Motor neuron (in vitro differentiated cells): ENCODE measurements around the gene ALOX15. TPM values are rescaled to one million over a fixed set of nuclear protein-coding genes. Genes with fewer than 3 reads are reported as not detected.
"Not testable (repeated sequence)": the region's sequence is repeated elsewhere in the genome, so short reads cannot be mapped to it uniquely, and the experiment has no call there.

Experiments
- ATAC-seq, 8 experiments: fragments of 200-7000 bp; cut with Tn5 transposase; replicated peaks in 6 of 8; 2 replicates each; pipeline ENCODE4 v1.8.0; 2021; ENCODE audit warnings: mild to moderate bottlenecking in 8 of 8, moderate library complexity in 8 of 8
- H3K27ac ChIP-seq, 2 donors: fragments of 250-450 bp; sonication (Bioruptor Pico); 2 replicates each; pipeline ENCODE4 v1.9.0; 2021; ENCODE audit warnings: antibody characterized with exemption in 2 of 2, mild to moderate bottlenecking in 2 of 2, moderate library complexity in 1 of 2
- H3K4me1 ChIP-seq, 2 donors: fragments of 250-450 bp; sonication (Bioruptor Pico); replicated peaks in 1 of 2; 2 replicates each; pipeline ENCODE4 v1.6.1; 2021; ENCODE audit warnings: antibody characterized with exemption in 2 of 2, mild to moderate bottlenecking in 2 of 2, moderate library complexity in 1 of 2
- H3K4me3 ChIP-seq, 5 donors: fragments of 250-450 bp; sonication (Bioruptor Pico); 2 replicates each; pipeline ENCODE4 v1.9.0; 2021; ENCODE audit warnings: antibody characterized with exemption in 5 of 5, mild to moderate bottlenecking in 5 of 5, moderate library complexity in 4 of 5
- WGBS, 10 experiments: fragments of 450-650 bp; shearing (Covaris generic); methylation state at CpG; one replicate each; pipeline ENCODE4 v1.0.0; 2022; 5-methylcytosine and 5-hydroxymethylcytosine counted together
- in situ Hi-C, 9 experiments: fragments of 400-800 bp; cut with MboI; loops; one replicate each; pipeline ENCODE4 v1.15.0; 2021; ENCODE audit warnings: low sequenced_read_pairs in 9 of 9, low pct_unique_long_range_greater_than_20kb in 2 of 9; ENCODE audit not compliant: unreplicated experiment in 9 of 9
- total RNA-seq, 8 experiments: library from RNA; unstranded; fragments of 300-600 nt; gene quantifications; 2 replicates each; pipeline versions ENCODE4 v1.2.3 to v1.2.4, GENCODE V29; 2022

The ALOX15 gene
- total RNA-seq = 1,000 to 10,000 TPM in 3 of 8 experiments, 1 to 10 TPM in 1, under 1 TPM in 3, not detected in 1; 0.07 to 3,411 (median 2.2) TPM

DNA sequence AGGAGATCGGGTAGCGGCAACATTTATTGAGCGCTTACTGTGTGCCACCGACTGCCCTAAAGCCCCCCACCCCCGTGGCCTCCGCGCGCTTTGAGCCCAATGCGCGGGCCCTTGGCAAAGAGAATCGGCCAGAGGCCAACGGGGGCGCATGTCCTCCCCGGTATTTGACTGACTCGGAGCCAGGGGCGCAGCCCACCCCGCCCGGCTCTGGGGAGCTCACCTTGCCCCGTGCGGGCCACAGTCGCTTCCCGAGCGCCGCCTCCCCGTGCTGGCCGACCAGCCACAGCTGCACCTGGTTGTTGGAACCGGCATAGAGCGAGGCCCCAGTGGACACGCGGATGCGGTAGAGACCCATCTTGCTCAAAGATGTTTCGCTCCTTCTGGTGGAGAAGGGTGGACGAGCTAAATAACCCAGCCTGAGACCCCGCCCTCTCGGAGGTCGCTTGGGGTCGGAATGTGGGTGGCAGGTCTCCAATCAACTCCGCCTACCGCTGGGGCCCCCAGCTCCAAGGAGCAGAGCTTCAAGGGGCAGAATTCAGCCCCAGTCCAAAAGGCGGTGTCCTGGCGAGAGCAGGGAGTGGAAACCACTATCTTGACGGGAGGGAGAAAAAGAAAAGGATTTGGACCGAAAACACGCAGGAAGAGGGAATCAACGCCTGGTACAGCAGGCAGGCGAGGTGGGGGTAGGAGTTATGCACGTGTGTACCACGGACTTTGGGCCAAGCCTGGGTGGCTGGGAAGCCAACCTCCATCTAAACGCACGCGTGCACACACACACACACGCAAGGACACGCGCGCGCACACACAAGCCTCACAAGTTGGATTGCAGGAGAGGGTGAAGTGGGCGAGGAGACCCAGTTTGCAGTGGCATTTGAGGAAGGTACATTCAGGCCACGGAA is at the start of gene ALOX15:
TSS of gene ALOX15 (minus strand) at position 382 of the 899 bp plus-strand sequence. CDS start at position 355, 27 bp downstream.
- H3K4me3 ChIP-seq = no peak within 1 kb of the TSS
- peak in 4 of 8 experiments; percentile 11 to 55 (median 16) for ATAC-seq
- in situ Hi-C loops = no loop called here
- peaks cover 5 to 17% of the 10 kb centered on the region in 2 donors for H3K4me1 ChIP-seq
- no peak within 1 kb of the TSS for H3K27ac ChIP-seq
- 0 to 48% (median 7%) methylated on average over 3 to 21 of the region's 58 CpGs; no CpG with 5 or more reads in 3 of the 10 experiments for WGBS, 10 experiments

DNA sequence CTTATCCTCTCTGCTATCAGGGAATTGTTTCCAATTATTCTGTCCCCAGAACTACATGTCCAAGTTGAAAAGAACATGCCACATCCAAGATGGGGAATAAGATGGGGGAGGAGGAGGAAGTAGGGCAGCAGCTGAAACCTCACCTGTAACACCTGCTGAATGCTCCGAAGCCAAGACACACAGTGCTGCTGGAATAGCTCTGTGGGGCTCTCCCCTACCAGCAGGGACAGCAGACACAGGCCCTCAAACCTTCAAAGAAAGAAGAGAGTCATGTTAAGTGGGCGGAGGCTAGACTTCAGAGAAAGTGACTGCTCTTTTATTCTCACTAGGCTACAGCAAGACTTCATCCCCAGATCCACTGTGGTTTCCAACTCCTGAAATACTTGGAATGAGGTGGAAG is 49.3 kb upstream of the ALOX15 start:
- no peak for ATAC-seq
- 80 to 100% (median 100%) methylated on average over 1 to 2 of the region's 2 CpGs; no CpG with 5 or more reads in 1 of the 10 experiments for WGBS, 10 experiments
- Histone ChIP-seq H3K4me1 (no peaks in the 10 kb centered on the region), H3K27ac (no peak overlapping the region), H3K4me3 (no peak overlapping the region)
- in situ Hi-C loops = no loop called here

- H3K4me1 ChIP-seq, ATAC-seq, H3K27ac ChIP-seq, in situ Hi-C loops, H3K4me3 ChIP-seq: not testable (repeated sequence)
- 71 to 100% (median 86%) methylated on average over 2 to 12 of the region's 12 CpGs for WGBS, 10 experiments
These were observed 48.4 kb upstream of the ALOX15 start for GRCh38 chr17:4689872-4690271.

DNA sequence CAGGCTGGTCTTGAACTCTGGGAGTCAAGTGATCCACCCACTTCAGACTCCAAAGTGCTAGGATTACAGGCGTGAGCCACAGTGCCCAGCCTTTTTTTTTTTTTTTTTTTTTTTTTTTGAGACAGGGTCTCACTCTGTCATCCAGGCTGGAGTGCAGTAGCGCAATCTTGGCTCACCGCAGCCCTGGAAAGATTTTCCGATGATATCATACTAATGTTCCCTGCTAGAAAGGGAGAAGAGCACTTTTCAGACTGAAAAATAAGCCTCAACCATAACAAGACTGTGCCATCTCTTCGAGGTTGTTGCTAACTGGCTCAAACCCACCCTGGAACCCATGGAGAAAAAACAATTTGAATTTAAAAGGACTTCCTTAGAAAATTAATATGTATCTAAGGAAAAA is 42.3 kb upstream of the ALOX15 start:
- 85 to 100% (median 100%) methylated on average over 1 to 5 of the region's 5 CpGs; no CpG with 5 or more reads in 6 of the 10 experiments for WGBS, 10 experiments
- H3K4me1 ChIP-seq, in situ Hi-C loops, H3K27ac ChIP-seq, H3K4me3 ChIP-seq: not testable (repeated sequence)
- ATAC-seq = peak in 1 of 8 experiments; percentile 45

DNA sequence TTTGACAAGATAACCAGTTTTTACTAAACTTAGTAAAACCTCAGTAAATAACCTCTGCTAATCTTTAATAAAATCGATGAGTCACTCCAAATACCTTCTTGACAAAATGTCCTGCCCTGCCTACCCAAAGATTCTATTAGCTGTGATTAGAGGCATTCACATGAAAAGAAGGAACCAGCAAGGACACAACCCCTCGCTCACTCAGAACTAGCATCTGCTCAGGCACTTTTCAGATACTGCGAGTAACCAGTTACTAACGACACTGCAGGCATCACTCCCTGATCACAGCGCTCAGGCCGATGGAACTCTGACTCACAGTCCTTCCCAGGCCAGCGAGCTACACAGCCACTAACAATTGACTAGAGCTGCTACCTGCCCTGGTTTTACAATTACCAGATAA is 38.2 kb upstream of the ALOX15 start:
- Histone ChIP-seq H3K4me1 (no peaks in the 10 kb centered on the region), H3K27ac (no peak overlapping the region), H3K4me3 (no peak overlapping the region)
- WGBS, 10 experiments = 64 to 100% (median 75%) methylated on average over 1 to 6 of the region's 7 CpGs; no CpG with 5 or more reads in 3 of the 10 experiments
- in situ Hi-C loops = no loop called here
- ATAC-seq = peak in 2 of 8 experiments; percentile 37 to 51

GRCh38 chr17:4678448-4679026 is 37.1 kb upstream of the ALOX15 start:
- no peaks in the 10 kb centered on the region for H3K4me1 ChIP-seq
- H3K27ac ChIP-seq = no peak overlapping the region
- no peak overlapping the region for H3K4me3 ChIP-seq
- WGBS, 10 experiments = 35 to 100% (median 81%) methylated on average over 1 to 13 of the region's 14 CpGs; no CpG with 5 or more reads in 1 of the 10 experiments
- in situ Hi-C loops = no loop called here
- ATAC-seq = peak in 3 of 8 experiments; percentile 73 to 90 (median 85)

- no peak for ATAC-seq
- WGBS, 10 experiments = 70 to 90% (median 82%) methylated on average over 2 to 5 of the region's 7 CpGs; no CpG with 5 or more reads in 3 of the 10 experiments
- no peak overlapping the region for H3K27ac ChIP-seq
- no peak overlapping the region for H3K4me3 ChIP-seq
- no peaks in the 10 kb centered on the region for H3K4me1 ChIP-seq
- in situ Hi-C loops = no loop called here
These were observed 35.3 kb upstream of the ALOX15 start for GRCh38 chr17:4676791-4677190.

- no peak for ATAC-seq
- 91 to 100% (median 98%) methylated on average over 4 to 8 of the region's 10 CpGs; no CpG with 5 or more reads in 5 of the 10 experiments for WGBS, 10 experiments
- Histone ChIP-seq H3K4me3 (no peak overlapping the region), H3K27ac (no peak overlapping the region), H3K4me1 (no peaks in the 10 kb centered on the region)
- in situ Hi-C loops = no loop called here
These were observed 34.3 kb upstream of the ALOX15 start for GRCh38 chr17:4675791-4676190.

DNA sequence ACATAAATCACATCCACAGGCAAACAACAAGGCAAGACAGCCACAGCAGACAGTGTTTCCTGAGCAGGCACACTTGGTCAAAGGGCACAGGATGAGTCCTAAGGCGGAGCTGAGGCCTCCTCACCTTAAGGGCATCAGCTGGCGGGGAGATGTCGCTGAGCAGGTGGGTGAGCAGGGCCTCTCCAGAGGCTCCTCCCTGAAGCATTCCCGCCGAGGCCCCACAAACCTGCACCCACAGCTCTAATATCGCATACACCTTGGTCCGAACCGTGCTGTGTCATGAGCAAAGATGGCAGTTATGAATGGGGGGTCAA is 33.2 kb upstream of the ALOX15 start:
- H3K4me3 ChIP-seq = no peak overlapping the region
- in situ Hi-C loops = no loop called here
- ATAC-seq = no peak
- no peak overlapping the region for H3K27ac ChIP-seq
- WGBS, 10 experiments = 93% methylated on average over 5 of the region's 8 CpGs; no CpG with 5 or more reads in 9 of the 10 experiments
- H3K4me1 ChIP-seq = no peaks in the 10 kb centered on the region

DNA sequence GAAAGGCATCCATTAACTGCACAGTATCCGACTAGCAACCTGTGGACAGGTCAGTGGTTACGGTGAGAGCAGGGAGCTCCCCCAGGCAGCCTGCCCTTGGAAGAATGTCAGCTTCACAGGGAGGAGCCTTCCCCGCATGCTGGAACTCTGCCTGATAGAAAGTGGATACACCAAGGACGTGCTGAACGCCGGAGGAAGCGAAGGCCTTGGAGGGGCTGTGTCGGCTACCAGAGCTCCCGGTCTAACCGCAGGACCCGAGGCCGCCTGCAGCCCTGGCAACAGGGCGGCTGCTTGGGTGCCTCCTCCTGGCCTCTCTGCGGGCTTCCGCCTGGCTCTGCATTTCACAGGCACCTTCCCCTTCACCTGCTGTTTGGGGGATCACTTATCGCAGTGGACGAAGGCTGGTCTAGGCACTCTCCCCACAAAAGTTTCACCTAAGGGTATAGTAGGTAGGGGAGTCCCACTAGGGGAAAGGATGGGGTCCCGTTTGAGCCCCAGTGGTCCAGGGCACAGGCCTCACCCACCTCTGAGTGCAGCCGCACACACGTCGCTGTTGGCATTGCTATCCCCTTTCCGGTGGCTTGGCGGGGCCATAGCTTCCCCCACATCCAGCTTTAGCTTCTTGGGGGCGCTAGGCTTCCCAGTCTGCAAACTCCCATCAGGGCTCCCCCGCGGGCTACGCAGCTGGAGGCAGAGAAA is 32.7 kb upstream of the ALOX15 start:
- WGBS, 10 experiments = 60 to 100% (median 95%) methylated on average over 1 to 18 of the region's 27 CpGs; no CpG with 5 or more reads in 3 of the 10 experiments

GRCh38 chr17:4673169-4673568 is 31.7 kb upstream of the ALOX15 start:
- peak in 5 of 8 experiments; percentile 11 to 35 (median 25) for ATAC-seq
- 80 to 92% methylated on average over 2 of the region's 11 CpGs; no CpG with 5 or more reads in 8 of the 10 experiments for WGBS, 10 experiments
- Histone ChIP-seq H3K4me3 (no peak overlapping the region), H3K27ac (no peak overlapping the region), H3K4me1 (no peaks in the 10 kb centered on the region)
- in situ Hi-C loops = no loop called here

More for the DNA sequence above, 32.7 kb upstream of the ALOX15 start:
- no peaks in the 10 kb centered on the region for H3K4me1 ChIP-seq
- ATAC-seq = no peak
- no peak overlapping the region for H3K27ac ChIP-seq
- no peak overlapping the region for H3K4me3 ChIP-seq
- in situ Hi-C loops = no loop called here

DNA sequence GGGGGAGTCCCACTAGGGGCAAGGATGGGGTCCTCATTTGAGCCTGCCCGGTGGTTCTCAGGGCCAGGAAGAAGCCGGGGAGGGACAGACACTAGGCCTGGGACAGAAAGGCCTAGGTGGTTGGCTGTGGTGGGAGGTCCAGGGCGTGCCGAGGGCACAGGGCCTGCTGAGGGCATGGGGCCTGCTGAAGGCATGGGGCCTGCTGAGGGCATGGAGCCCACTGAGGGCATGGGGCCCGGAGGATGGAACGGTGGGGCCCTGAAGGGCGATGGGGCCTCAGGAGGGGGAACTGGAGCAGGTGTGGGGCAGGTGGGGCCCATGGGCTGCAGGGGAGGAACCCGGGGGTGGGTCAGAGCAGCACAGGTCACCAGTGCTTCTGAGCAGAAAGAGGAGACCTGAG is 31.3 kb upstream of the ALOX15 start:
- Histone ChIP-seq H3K4me1 (no peaks in the 10 kb centered on the region), H3K4me3 (no peak overlapping the region), H3K27ac (no peak overlapping the region)
- WGBS, 10 experiments = no CpG with 5 or more reads among the region's 8 CpGs
- in situ Hi-C loops = no loop called here
- peak in 5 of 8 experiments; percentile 36 to 50 (median 47) for ATAC-seq
